Cardiac muscle cell (in vitro differentiated cells and primary cell): ENCODE results near the gene LMO1. TPM values are rescaled to one million over a fixed set of nuclear protein-coding genes. Genes with fewer than 3 reads are reported as not detected.

Source experiments
- DNase-seq, 2 donors: peaks; one replicate each; pipeline versions ENCODE4 v3.0.0 to v3.0.0-alpha.2; 2010 to 2017; ENCODE audit warnings: low read depth in 1 of 2, low spot score in 1 of 2
- H3K27ac ChIP-seq: fragments of 200-600 bp; sonication (generic); 2 replicates; pipeline ENCODE4 v1.5.1; 2016
- H3K27me3 ChIP-seq: fragments of 200-600 bp; sonication (generic); 2 replicates; pipeline ENCODE4 v1.6.0; 2016; ENCODE audit warnings: control low read depth
- H3K36me3 ChIP-seq: fragments of 200-600 bp; sonication (generic); 2 replicates; pipeline ENCODE4 v1.5.1; 2016; ENCODE audit warnings: control low read depth
- H3K4me1 ChIP-seq: fragments of 200-600 bp; sonication (generic); 2 replicates; pipeline ENCODE4 v1.8.1; 2017; ENCODE audit warnings: low read depth, mild to moderate bottlenecking, mixed run types
- H3K4me3 ChIP-seq: fragments of 200-600 bp; sonication (generic); 2 replicates; pipeline ENCODE4 v1.5.1; 2016; ENCODE audit warnings: mild to moderate bottlenecking
- H3K9me3 ChIP-seq: fragments of 200-600 bp; sonication (generic); 2 replicates; pipeline ENCODE4 v1.5.1; 2017; ENCODE audit warnings: low read depth, mild to moderate bottlenecking, control low read depth
- polyA plus RNA-seq: library from polyadenylated mRNA; unstranded; fragments of >200 nt; fragmentation: Nextera tagmentation; extraction: Ambion mirVana; gene quantifications from 2 replicates; pipeline ENCODE4 v1.2.1, GENCODE V29; 2016
- total RNA-seq: library from RNA; depleted of rRNA; stranded (reverse); fragments of >200 nt; gene quantifications from 2 replicates; pipeline ENCODE4 v1.2.3, GENCODE V29; 2016
- TF ChIP-seq, protein P1 (sequence below): IDR thresholded peaks from 2 replicates; pipeline ENCODE4 v1.5.1; 2012; ENCODE audit warnings: low read depth, mild to moderate bottlenecking, low read length

Gene LMO1
- total and polyA plus RNA-seq, 2 experiments from 2014 or later: 0.45 to 3.6 TPM

- H3K9me3 ChIP-seq: no peaks in the 10 kb centered on the region
- H3K4me3 ChIP-seq: no peak overlapping the region
- no peak overlapping the region for H3K27ac ChIP-seq
- H3K4me1 ChIP-seq: no peaks in the 10 kb centered on the region
- DNase-seq: no peak
- TF ChIP-seq, protein P1, sequence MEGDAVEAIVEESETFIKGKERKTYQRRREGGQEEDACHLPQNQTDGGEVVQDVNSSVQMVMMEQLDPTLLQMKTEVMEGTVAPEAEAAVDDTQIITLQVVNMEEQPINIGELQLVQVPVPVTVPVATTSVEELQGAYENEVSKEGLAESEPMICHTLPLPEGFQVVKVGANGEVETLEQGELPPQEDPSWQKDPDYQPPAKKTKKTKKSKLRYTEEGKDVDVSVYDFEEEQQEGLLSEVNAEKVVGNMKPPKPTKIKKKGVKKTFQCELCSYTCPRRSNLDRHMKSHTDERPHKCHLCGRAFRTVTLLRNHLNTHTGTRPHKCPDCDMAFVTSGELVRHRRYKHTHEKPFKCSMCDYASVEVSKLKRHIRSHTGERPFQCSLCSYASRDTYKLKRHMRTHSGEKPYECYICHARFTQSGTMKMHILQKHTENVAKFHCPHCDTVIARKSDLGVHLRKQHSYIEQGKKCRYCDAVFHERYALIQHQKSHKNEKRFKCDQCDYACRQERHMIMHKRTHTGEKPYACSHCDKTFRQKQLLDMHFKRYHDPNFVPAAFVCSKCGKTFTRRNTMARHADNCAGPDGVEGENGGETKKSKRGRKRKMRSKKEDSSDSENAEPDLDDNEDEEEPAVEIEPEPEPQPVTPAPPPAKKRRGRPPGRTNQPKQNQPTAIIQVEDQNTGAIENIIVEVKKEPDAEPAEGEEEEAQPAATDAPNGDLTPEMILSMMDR: no peak
- no peaks in the 10 kb centered on the region for H3K27me3 ChIP-seq
- no peaks in the 10 kb centered on the region for H3K36me3 ChIP-seq
Measured at GRCh38 chr11:8242118-8242475, 21.6 kb downstream of the LMO1 start.

- Histone ChIP-seq H3K27me3 (no peaks in the 10 kb centered on the region), H3K36me3 (no peaks in the 10 kb centered on the region), H3K4me1 (no peaks in the 10 kb centered on the region), H3K4me3 (no peak overlapping the region), H3K9me3 (no peaks in the 10 kb centered on the region), H3K27ac (no peak overlapping the region)
- no peak for DNase-seq
- TF ChIP-seq, protein P1: no peak
Measured at GRCh38 chr11:8241373-8242117, 22.1 kb downstream of the LMO1 start.

- H3K4me3 ChIP-seq: no peak overlapping the region
- H3K27me3 ChIP-seq: no peaks in the 10 kb centered on the region
- no peak for DNase-seq
- TF ChIP-seq, protein P1: no peak
- H3K27ac ChIP-seq: no peak overlapping the region
- H3K4me1 ChIP-seq: no peaks in the 10 kb centered on the region
- no peaks in the 10 kb centered on the region for H3K9me3 ChIP-seq
- no peaks in the 10 kb centered on the region for H3K36me3 ChIP-seq
Measured at GRCh38 chr11:8239536-8240228, 24.0 kb downstream of the LMO1 start.

DNA sequence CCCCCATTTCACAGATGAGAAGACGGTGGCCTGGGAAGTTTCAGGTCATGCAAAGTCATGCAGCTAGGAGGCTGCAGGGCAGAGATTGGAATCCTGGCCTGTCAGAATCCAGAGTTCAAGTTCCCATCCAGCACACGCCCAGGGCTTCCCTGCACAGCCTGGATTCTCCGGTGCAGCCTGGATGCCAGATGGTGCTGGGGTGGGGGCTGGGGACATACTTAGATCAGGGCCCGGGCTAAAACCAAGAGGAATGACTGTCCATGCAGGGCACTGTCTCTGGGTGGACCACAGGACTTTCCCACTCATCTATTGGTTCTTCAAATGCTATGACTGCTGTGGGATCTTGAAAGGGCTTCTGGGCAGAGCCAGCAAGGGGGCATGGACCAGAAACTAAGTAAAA is 24.6 kb downstream of the LMO1 start:
- H3K27ac ChIP-seq: no peak overlapping the region
- no peaks in the 10 kb centered on the region for H3K9me3 ChIP-seq
- no peak overlapping the region for H3K4me3 ChIP-seq
- no peaks in the 10 kb centered on the region for H3K27me3 ChIP-seq
- TF ChIP-seq, protein P1: no peak
- H3K4me1 ChIP-seq: no peaks in the 10 kb centered on the region
- no peak for DNase-seq
- no peaks in the 10 kb centered on the region for H3K36me3 ChIP-seq

- DNase-seq: no peak
- Histone ChIP-seq H3K9me3 (no peaks in the 10 kb centered on the region), H3K27me3 (no peaks in the 10 kb centered on the region), H3K27ac (no peak overlapping the region), H3K4me3 (no peak overlapping the region), H3K36me3 (no peaks in the 10 kb centered on the region), H3K4me1 (peaks cover 1% of the 10 kb centered on the region)
- TF ChIP-seq, protein P1: no peak
Measured at GRCh38 chr11:8237453-8237852, 26.2 kb downstream of the LMO1 start.
